ENCODE results near the gene RSL24D1.
A peak's percentile ranks its signal among the peaks of the same experiment; 100 is the strongest.

Gene RSL24D1

DNA sequence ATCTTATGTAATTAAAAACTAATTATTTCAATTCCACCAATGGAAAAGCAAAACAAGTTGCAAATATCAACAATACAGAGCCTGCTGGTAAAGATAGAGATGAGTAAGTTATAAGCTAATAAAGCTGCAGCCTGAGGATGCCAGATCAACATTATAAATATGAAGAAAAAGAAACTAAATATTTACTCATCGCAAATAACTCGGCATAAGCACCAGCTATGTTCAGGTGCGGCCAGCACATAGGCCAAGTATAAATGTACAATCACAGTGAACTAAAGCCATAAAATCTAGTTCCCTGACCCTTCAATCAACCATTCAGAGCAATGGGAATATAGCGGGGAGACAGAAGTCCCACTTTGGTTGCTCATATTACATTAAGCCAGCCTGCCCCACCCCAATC, 7.7 kb upstream of the RSL24D1 start:
- H3K4me3 ChIP-seq (ENCODE audit: low read depth, low read length), result no peak overlapping the region
- TF ChIP-seq, protein P1, sequence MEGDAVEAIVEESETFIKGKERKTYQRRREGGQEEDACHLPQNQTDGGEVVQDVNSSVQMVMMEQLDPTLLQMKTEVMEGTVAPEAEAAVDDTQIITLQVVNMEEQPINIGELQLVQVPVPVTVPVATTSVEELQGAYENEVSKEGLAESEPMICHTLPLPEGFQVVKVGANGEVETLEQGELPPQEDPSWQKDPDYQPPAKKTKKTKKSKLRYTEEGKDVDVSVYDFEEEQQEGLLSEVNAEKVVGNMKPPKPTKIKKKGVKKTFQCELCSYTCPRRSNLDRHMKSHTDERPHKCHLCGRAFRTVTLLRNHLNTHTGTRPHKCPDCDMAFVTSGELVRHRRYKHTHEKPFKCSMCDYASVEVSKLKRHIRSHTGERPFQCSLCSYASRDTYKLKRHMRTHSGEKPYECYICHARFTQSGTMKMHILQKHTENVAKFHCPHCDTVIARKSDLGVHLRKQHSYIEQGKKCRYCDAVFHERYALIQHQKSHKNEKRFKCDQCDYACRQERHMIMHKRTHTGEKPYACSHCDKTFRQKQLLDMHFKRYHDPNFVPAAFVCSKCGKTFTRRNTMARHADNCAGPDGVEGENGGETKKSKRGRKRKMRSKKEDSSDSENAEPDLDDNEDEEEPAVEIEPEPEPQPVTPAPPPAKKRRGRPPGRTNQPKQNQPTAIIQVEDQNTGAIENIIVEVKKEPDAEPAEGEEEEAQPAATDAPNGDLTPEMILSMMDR (IDR thresholded peaks at IDR 0.05; ENCODE audit: low read depth, low read length), result no peak

DNA sequence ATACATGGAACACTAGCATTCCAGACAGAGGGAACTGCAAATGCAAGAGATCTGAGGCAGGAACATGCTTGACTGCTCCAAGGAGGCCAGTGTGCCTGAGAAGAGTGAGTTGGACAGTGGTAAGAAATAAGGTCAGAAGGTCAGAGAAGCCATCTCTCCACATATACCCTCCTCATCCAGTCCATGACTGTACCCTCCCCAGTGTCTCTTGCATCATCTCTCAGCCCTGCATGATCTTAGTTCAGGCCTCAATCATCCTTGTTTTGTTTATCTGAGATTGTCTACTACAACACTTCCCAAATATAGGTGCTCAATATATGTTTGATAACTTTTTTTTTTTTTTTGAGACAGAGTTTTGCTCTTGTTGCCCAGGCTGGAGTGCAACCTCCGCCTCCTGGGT, 5.5 kb upstream of the RSL24D1 start:
- no peak overlapping the region for H3K4me3 ChIP-seq (ENCODE audit: low read depth, low read length)
- TF ChIP-seq, protein P1 (IDR thresholded peaks at IDR 0.05; ENCODE audit: low read depth, low read length), result no peak

DNA sequence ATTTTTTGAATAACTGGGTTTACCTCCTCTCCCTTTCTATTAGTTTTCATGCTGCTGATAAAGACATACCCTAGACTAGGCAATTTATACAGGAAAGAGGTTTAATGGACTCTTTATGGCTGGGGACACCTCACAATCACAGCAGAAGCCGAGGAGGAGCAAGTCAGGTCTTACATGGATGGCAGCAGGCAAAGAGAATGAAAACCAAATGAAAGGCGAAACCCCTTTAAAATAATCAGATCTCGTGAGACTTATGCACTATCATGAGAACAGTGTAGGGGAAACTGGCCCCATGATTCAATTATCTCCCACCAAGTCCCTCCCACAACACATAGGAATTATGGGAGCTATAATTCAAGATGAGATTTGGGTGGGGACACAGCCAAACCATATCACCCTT, 2.0 kb upstream of the RSL24D1 start:
- TF ChIP-seq, protein P1 (IDR thresholded peaks at IDR 0.05; ENCODE audit: low read depth, low read length), result no peak
- H3K4me3 ChIP-seq (ENCODE audit: low read depth, low read length), result no peak overlapping the region

DNA sequence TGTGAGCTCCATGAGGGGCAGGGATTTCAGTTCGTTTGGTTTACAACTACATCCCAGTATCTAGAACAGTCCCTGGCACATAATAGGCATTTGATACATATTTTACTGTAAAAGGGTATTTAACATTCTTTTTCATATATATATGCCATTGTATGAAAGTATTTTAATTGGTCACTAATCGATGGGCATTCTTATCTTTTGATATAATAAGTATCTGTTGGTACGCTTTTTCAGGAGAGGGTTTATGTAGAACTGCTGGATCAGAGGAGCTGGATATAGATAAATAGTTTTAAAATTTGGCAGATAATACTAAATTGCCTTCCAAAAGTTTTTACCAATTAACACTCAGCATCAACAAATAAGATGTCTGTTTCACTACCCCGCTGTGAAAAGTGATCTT, 978 bp upstream of the RSL24D1 start:
- peak overlapping the region; percentile 95 for H3K4me3 ChIP-seq (ENCODE audit: low read depth, low read length)
- TF ChIP-seq, protein P1 (IDR thresholded peaks at IDR 0.05; ENCODE audit: low read depth, low read length), result no peak

DNA sequence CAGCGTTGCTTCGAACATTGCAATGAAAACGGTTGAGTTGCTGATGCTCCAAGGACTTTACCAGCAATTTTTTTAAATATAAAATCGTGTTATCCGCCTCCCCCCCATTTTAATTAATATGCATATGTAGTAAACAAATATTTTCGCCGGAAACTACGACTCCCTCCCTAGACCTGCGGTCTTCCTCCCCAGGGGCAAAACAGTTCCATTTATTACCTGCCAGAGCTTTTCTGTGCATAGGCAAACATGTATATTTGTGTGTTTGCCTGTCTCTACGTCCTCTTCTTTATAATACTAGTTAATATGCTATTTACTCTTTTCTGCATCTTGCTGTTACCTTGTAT, 593 bp upstream of the RSL24D1 start:
- H3K4me3 ChIP-seq (ENCODE audit: low read depth, low read length), result peak overlapping the region; percentile 95
- TF ChIP-seq, protein P1 (IDR thresholded peaks at IDR 0.05; ENCODE audit: low read depth, low read length), result no peak

DNA sequence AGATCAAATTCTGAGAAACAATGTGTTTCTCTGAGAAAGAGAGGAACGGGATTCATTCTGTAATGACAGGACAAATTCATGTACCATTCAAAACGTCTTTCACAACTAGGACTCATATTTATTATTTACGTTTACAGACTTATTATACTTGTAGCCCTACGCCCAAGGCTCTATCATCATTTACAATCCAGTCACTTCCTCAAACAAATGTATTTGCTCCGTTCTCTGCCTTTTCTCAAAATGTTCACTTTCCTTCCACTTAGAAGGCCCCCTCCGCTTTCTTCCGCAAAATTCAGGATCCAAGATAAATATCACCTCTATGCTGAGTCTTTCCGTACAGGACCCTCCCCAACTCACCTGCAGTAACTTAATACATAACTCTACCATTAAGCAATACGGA, 745 bp downstream of the RSL24D1 start:
- TF ChIP-seq, protein P1 (IDR thresholded peaks at IDR 0.05; ENCODE audit: low read depth, low read length), result no peak
- peak overlapping the region; percentile 95 for H3K4me3 ChIP-seq (ENCODE audit: low read depth, low read length)

DNA sequence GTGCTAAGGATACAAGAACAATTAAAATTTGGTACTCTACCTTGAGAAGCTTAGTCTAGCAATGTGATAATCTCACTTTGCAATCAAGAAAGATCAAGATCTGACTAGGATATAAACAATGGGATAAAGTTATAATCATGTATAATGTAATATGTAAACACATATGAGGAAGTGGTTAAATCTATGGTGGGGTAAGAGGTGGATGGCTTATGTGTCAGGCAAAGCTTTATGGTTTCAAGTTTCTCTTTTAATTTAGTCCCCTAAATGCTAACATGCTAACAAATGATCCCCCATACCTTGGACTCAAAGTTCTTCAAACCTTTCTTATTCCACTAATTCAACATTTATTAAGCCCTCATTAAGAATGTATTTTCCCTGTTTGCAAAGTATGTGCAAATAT, 2.5 kb downstream of the RSL24D1 start:
- TF ChIP-seq, protein P1 (IDR thresholded peaks at IDR 0.05; ENCODE audit: low read depth, low read length), result no peak
- peak overlapping the region; percentile 95 for H3K4me3 ChIP-seq (ENCODE audit: low read depth, low read length)

All from WI38 (cell line).